Measurements from ENCODE around the gene PEG3.

Gene PEG3

GRCh38 chr19:56823956-56824355 lies 16.6 kb downstream of the PEG3 start:
- TF ChIP-seq CTCF (IDR thresholded peaks at IDR 0.05; ENCODE audit: low read depth, low read length, missing control alignments): no peak
- in situ Hi-C loops (cut with HindIII; ENCODE audit: low sequenced_read_pairs): no loop called here
- DNase-seq (ENCODE audit: low read depth): no peak
- no peak overlapping the region for H3K4me3 ChIP-seq (ENCODE audit: low read depth, low read length)

GRCh38 chr19:56823417-56823816 lies 17.1 kb downstream of the PEG3 start:
- H3K4me3 ChIP-seq (ENCODE audit: low read depth, low read length): no peak overlapping the region
- in situ Hi-C loops (cut with HindIII; ENCODE audit: low sequenced_read_pairs): no loop called here
- no peak for DNase-seq (ENCODE audit: low read depth)
- TF ChIP-seq CTCF (IDR thresholded peaks at IDR 0.05; ENCODE audit: low read depth, low read length, missing control alignments): no peak

- H3K4me3 ChIP-seq (ENCODE audit: low read depth, low read length): no peak overlapping the region
- no peak for DNase-seq (ENCODE audit: low read depth)
- TF ChIP-seq CTCF (IDR thresholded peaks at IDR 0.05; ENCODE audit: low read depth, low read length, missing control alignments): no peak
- in situ Hi-C loops (cut with HindIII; ENCODE audit: low sequenced_read_pairs): no loop called here
Observed at GRCh38 chr19:56822755-56823154, 17.8 kb downstream of the PEG3 start.

- DNase-seq (ENCODE audit: low read depth): no peak
- in situ Hi-C loops (cut with HindIII; ENCODE audit: low sequenced_read_pairs): no loop called here
- TF ChIP-seq CTCF (IDR thresholded peaks at IDR 0.05; ENCODE audit: low read depth, low read length, missing control alignments): no peak
- no peak overlapping the region for H3K4me3 ChIP-seq (ENCODE audit: low read depth, low read length)
Observed at GRCh38 chr19:56821675-56822074, 18.9 kb downstream of the PEG3 start.

- TF ChIP-seq CTCF (IDR thresholded peaks at IDR 0.05; ENCODE audit: low read depth, low read length, missing control alignments): no peak
- H3K4me3 ChIP-seq (ENCODE audit: low read depth, low read length): no peak overlapping the region
- in situ Hi-C loops (cut with HindIII; ENCODE audit: low sequenced_read_pairs): no loop called here
- no peak for DNase-seq (ENCODE audit: low read depth)
Observed at GRCh38 chr19:56821209-56821608, 19.3 kb downstream of the PEG3 start.

- in situ Hi-C loops (cut with HindIII; ENCODE audit: low sequenced_read_pairs): no loop called here
- no peak for TF ChIP-seq CTCF (IDR thresholded peaks at IDR 0.05; ENCODE audit: low read depth, low read length, missing control alignments)
- no peak for DNase-seq (ENCODE audit: low read depth)
- no peak overlapping the region for H3K4me3 ChIP-seq (ENCODE audit: low read depth, low read length)
Observed at GRCh38 chr19:56819166-56819565, 21.4 kb downstream of the PEG3 start.

- DNase-seq (ENCODE audit: low read depth): no peak
- in situ Hi-C loops (cut with HindIII; ENCODE audit: low sequenced_read_pairs): no loop called here
- H3K4me3 ChIP-seq (ENCODE audit: low read depth, low read length): no peak overlapping the region
- no peak for TF ChIP-seq CTCF (IDR thresholded peaks at IDR 0.05; ENCODE audit: low read depth, low read length, missing control alignments)
Observed at GRCh38 chr19:56814656-56815055, 25.9 kb downstream of the PEG3 start.

All from astrocyte of the cerebellum (primary cell).